CD14-positive monocyte (primary cell): ENCODE measurements around the gene EFCAB10. TPM values are rescaled to one million over a fixed set of nuclear protein-coding genes. Genes with fewer than 3 reads are reported as not detected.
A peak's percentile ranks its signal among the peaks of the same experiment; 100 is the strongest.

Experiments
- DNase-seq, 3 donors: peaks; one replicate each; pipeline ENCODE4 v3.0.0-alpha.2; 2011 to 2022
- H2AFZ ChIP-seq: 2 replicates; pipeline ENCODE4 v1.6.0; 2012; ENCODE audit warnings: mild to moderate bottlenecking, low read depth, low read length, inconsistent platforms; ENCODE audit not compliant: insufficient read depth, poor library complexity, severe bottlenecking
- H3K27ac ChIP-seq, 2 donors: 1 replicate in 1 of 2; 2 replicates in 1 of 2; pipeline ENCODE4 v1.5.1; 2012 to 2013; ENCODE audit warnings: low read length in 2 of 2, control low read depth in 1 of 2, inconsistent platforms in 1 of 2, low read depth in 1 of 2, mild to moderate bottlenecking in 1 of 2
- H3K27me3 ChIP-seq, 2 donors: one replicate each; pipeline versions ENCODE4 v1.6.0 to v1.6.1; 2011 to 2013; ENCODE audit warnings: low read length in 2 of 2; ENCODE audit not compliant: control insufficient read depth in 2 of 2, insufficient read depth in 2 of 2
- H3K36me3 ChIP-seq, 2 donors: replicated peaks in 1 of 2; 1 replicate in 1 of 2; 2 replicates in 1 of 2; pipeline versions ENCODE4 v1.5.1 to v1.6.1; 2012 to 2013; ENCODE audit warnings: low read length in 2 of 2, control low read depth in 1 of 2, inconsistent platforms in 1 of 2, mild to moderate bottlenecking in 1 of 2; ENCODE audit not compliant: insufficient read depth in 2 of 2, control insufficient read depth in 1 of 2
- H3K4me1 ChIP-seq, 2 donors: 1 replicate in 1 of 2; 2 replicates in 1 of 2; pipeline versions ENCODE4 v1.5.1 to v1.6.1; 2012 to 2013; ENCODE audit warnings: low read length in 2 of 2, control low read depth in 1 of 2, inconsistent platforms in 1 of 2, mild to moderate bottlenecking in 1 of 2, moderate library complexity in 1 of 2; ENCODE audit not compliant: insufficient read depth in 2 of 2, control insufficient read depth in 1 of 2
- H3K4me2 ChIP-seq: replicated peaks from 2 replicates; pipeline ENCODE3; 2012; ENCODE audit warnings: low read length, moderate library complexity, mild to moderate bottlenecking; ENCODE audit not compliant: poor library complexity, severe bottlenecking; ENCODE audit errors: extremely low read depth
- H3K4me3 ChIP-seq, 3 experiments: fragments of 200-600 bp in 1 of 3; sonication (generic) in 1 of 3; replicated peaks in 1 of 3; 1 replicate in 2 of 3; 2 replicates in 1 of 3; pipeline ENCODE4 v1.5.1; 2011 to 2013; ENCODE audit warnings: low read length in 3 of 3, mild to moderate bottlenecking in 3 of 3, control low read depth in 2 of 3, low read depth in 2 of 3, inconsistent platforms in 1 of 3, moderate library complexity in 1 of 3
- H3K79me2 ChIP-seq: 2 replicates; pipeline ENCODE4 v1.6.0; 2012; ENCODE audit warnings: mild to moderate bottlenecking, control low read depth, inconsistent platforms, low read length, moderate library complexity; ENCODE audit not compliant: insufficient read depth
- H3K9ac ChIP-seq: 2 replicates; pipeline ENCODE4 v1.6.0; 2017; ENCODE audit warnings: low read length, mild to moderate bottlenecking; ENCODE audit not compliant: insufficient read depth, poor library complexity, severe bottlenecking
- H3K9me3 ChIP-seq, 2 donors: replicated peaks in 1 of 2; 1 replicate in 1 of 2; 2 replicates in 1 of 2; pipeline versions ENCODE4 v1.5.1 to v1.6.1; 2012 to 2013; ENCODE audit warnings: low read length in 2 of 2, control low read depth in 1 of 2; ENCODE audit not compliant: control insufficient read depth in 1 of 2, insufficient read depth in 1 of 2
- H4K20me1 ChIP-seq: 2 replicates; pipeline ENCODE4 v1.6.0; 2012; ENCODE audit warnings: mild to moderate bottlenecking, low read length, control low read depth, moderate library complexity; ENCODE audit not compliant: insufficient read depth
- H3K27ac Mint-ChIP-seq, 7 donors: one replicate each; pipeline ENCODE4 v1.8.0; 2020; ENCODE audit warnings: mild to moderate bottlenecking in 7 of 7, mixed read lengths in 7 of 7, moderate library complexity in 6 of 7, inconsistent platforms in 2 of 7
- H3K27me3 Mint-ChIP-seq, 3 donors: one replicate each; pipeline ENCODE4 v1.8.0; 2021 to 2022; ENCODE audit warnings: low read depth in 3 of 3, mild to moderate bottlenecking in 3 of 3, mixed read lengths in 3 of 3, moderate library complexity in 3 of 3, inconsistent platforms in 1 of 3
- H3K36me3 Mint-ChIP-seq, 2 donors: one replicate each; pipeline ENCODE4 v1.8.0; 2020; ENCODE audit warnings: mixed read lengths in 2 of 2, inconsistent platforms in 1 of 2, mild to moderate bottlenecking in 1 of 2
- H3K4me1 Mint-ChIP-seq: one replicate; pipeline ENCODE4 v1.8.0; 2020; ENCODE audit warnings: mild to moderate bottlenecking, mixed read lengths
- H3K4me3 Mint-ChIP-seq, 2 donors: one replicate each; pipeline ENCODE4 v1.8.0; 2020; ENCODE audit warnings: mild to moderate bottlenecking in 2 of 2, mixed read lengths in 2 of 2, moderate library complexity in 1 of 2
- H3K9me3 Mint-ChIP-seq, 7 donors: one replicate each; pipeline ENCODE4 v1.8.0; 2020 to 2022; ENCODE audit warnings: mixed read lengths in 7 of 7, mild to moderate bottlenecking in 6 of 7, moderate library complexity in 6 of 7, inconsistent platforms in 2 of 7
- CTCF ChIP-seq: fragments of 200-600 bp; IDR thresholded peaks from one replicate; pipeline ENCODE4 v1.8.0; 2022; ENCODE audit warnings: antibody characterized with exemption, mild to moderate bottlenecking
- WGBS: methylation state at CpG from one replicate; pipeline ENCODE4 v1.1.5; 2013; ENCODE audit warnings: missing lambda C conversion rate; ENCODE audit not compliant: insufficient coverage; 5-methylcytosine and 5-hydroxymethylcytosine counted together
- intact Hi-C, 2 donors: fragments of 100-400 bp; cut with micrococcal nuclease; formaldehyde crosslinking; loops; one replicate each; pipeline versions ENCODE4 v1.15.0 to v1.15.1; 2023
- polyA plus RNA-seq, 3 donors: library from polyadenylated mRNA; depleted of rRNA in 1 of 3; unstranded in 2 of 3; stranded (reverse) in 1 of 3; fragments of 300-500 nt in 2 of 3; fragments of >200 nt in 1 of 3; fragmentation: Illumina TruSeq in 2 of 3; gene quantifications; 1 replicate in 2 of 3; 2 replicates in 1 of 3; pipeline ENCODE4 v1.2.3, GENCODE V29; 2012 to 2021

The EFCAB10 gene
- polyA plus RNA-seq, 3 donors, result not detected

DNA sequence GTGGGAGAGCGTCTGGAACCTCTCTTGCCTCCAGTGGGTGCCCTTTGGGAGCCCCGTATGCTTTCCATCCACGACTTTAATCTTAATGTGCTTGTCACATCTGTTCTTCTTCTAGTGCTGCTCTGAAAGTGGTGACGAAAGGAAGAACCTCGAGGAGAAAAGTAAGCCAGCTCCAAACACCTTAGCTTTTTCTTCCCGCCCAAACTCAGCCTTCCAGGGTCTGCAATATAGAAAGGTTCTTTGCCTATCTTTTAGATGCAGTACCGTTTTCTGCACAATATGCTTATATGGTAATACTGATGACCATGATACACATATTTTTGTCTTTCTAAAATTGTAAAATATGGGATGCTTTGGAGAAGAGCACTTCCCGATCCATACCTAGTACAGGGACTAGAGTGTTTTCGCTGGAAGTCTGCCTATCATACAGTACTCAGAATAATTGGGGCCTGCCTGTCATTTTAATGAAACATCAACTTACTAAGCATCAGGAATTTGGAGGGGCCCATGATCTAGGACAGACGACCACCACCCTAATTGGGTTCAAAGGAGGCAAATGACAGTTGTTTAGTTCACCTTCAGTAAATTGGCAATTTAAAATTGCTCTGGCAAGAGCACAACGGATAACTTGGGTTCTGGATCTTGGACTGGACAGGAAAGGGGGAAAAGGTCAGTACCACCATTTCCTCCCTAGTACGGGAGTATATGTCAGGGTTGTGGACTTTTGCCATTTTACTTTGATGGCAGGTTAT lies 48.4 kb downstream of the EFCAB10 start:
- Mint-ChIP-seq H3K4me1 (peaks cover 23% of the 10 kb centered on the region), H3K36me3 (peaks cover 4 to 22% of the 10 kb centered on the region in 2 donors)
- H2AFZ ChIP-seq, result peak overlapping the region; percentile 99

More for the DNA sequence above, 48.4 kb downstream of the EFCAB10 start:
- DNase-seq, result no peak
- Histone ChIP-seq H3K79me2 (peaks cover 22% of the 10 kb centered on the region), H3K4me3 (peak overlapping the region; percentile 70 to 94 (median 87)), H3K27me3 (no peaks in the 10 kb centered on the region), H3K4me1 (peaks cover 16 to 20% of the 10 kb centered on the region in 2 donors), H3K9me3 (no peaks in the 10 kb centered on the region), H4K20me1 (no peaks in the 10 kb centered on the region), H3K27ac (peak overlapping the region; percentile 72 to 90), H3K9ac (peak overlapping the region; percentile 81), H3K36me3 (peaks cover 7 to 24% of the 10 kb centered on the region in 2 donors), H3K4me2 (peak overlapping the region; percentile 83)
- intact Hi-C loops, result no loop called here
- Mint-ChIP-seq H3K9me3 (no peaks in the 10 kb centered on the region), H3K27me3 (peaks cover 0 to 2% (median 0%) of the 10 kb centered on the region in 3 donors), H3K4me3 (peak overlapping the region; percentile 90 to 95), H3K27ac (peak overlapping the region; percentile 82 to 95 (median 89))
- WGBS, result 15% methylated on average over 4 of the region's 12 CpGs
- no peak for TF ChIP-seq CTCF
